Astrocyte (in vitro differentiated cells and primary cell): ENCODE measurements around the gene EFNB2. TPM values are rescaled to one million over a fixed set of nuclear protein-coding genes. Genes with fewer than 3 reads are reported as not detected.

Experiments used
- DNase-seq: peaks from one replicate; pipeline ENCODE4 v3.0.0-alpha.2; 2010; ENCODE audit warnings: low read depth
- FAIRE-seq: peaks from 2 replicates; lab custom pipeline; 2011; peaks lifted over from hg19 to GRCh38; lab: Jason Lieb, UNC
- H2AFZ ChIP-seq: 2 replicates; pipeline ENCODE4 v1.6.0; 2012; ENCODE audit warnings: low read depth, low read length, inconsistent platforms
- H3K27ac ChIP-seq: 2 replicates; pipeline ENCODE4 v1.5.1; 2011; ENCODE audit warnings: low read depth, low read length, inconsistent platforms
- H3K27me3 ChIP-seq: 2 replicates; pipeline ENCODE4 v1.6.0; 2011; ENCODE audit warnings: low read length, inconsistent platforms; ENCODE audit not compliant: insufficient read depth
- H3K36me3 ChIP-seq: 2 replicates; pipeline ENCODE4 v1.5.1; 2011; ENCODE audit warnings: low read length, inconsistent platforms; ENCODE audit not compliant: insufficient read depth
- H3K4me1 ChIP-seq: 2 replicates; pipeline ENCODE4 v1.5.1; 2011; ENCODE audit warnings: low read length, inconsistent platforms; ENCODE audit not compliant: insufficient read depth
- H3K4me2 ChIP-seq: 2 replicates; pipeline ENCODE4 v1.6.0; 2012; ENCODE audit warnings: low read length, inconsistent platforms
- H3K4me3 ChIP-seq: 2 replicates; pipeline ENCODE4 v1.5.1; 2011; ENCODE audit warnings: low read depth, mild to moderate bottlenecking, low read length, inconsistent platforms; ENCODE audit not compliant: insufficient read depth
- H3K79me2 ChIP-seq: 2 replicates; pipeline ENCODE4 v1.6.0; 2012; ENCODE audit warnings: mild to moderate bottlenecking, low read length, inconsistent platforms; ENCODE audit not compliant: insufficient read depth
- H3K9ac ChIP-seq: 2 replicates; pipeline ENCODE4 v1.6.0; 2012; ENCODE audit warnings: mild to moderate bottlenecking, low read length, inconsistent platforms
- H3K9me3 ChIP-seq: 2 replicates; pipeline ENCODE4 v1.5.1; 2012; ENCODE audit warnings: low read depth, mild to moderate bottlenecking, low read length, inconsistent platforms; ENCODE audit not compliant: insufficient read depth
- H4K20me1 ChIP-seq: 2 replicates; pipeline ENCODE4 v1.6.0; 2012; ENCODE audit warnings: low read length, inconsistent platforms; ENCODE audit not compliant: insufficient read depth
- H3K27ac Mint-ChIP-seq: one replicate; pipeline ENCODE4 v1.8.0; 2021; ENCODE audit warnings: mild to moderate bottlenecking, mixed read lengths; ENCODE audit not compliant: unreplicated experiment
- H3K27me3 Mint-ChIP-seq: one replicate; pipeline ENCODE4 v1.8.0; 2021; ENCODE audit warnings: low read depth, mixed read lengths; ENCODE audit not compliant: unreplicated experiment
- H3K36me3 Mint-ChIP-seq: one replicate; pipeline ENCODE4 v1.8.0; 2021; ENCODE audit warnings: low read depth, mixed read lengths; ENCODE audit not compliant: unreplicated experiment
- H3K4me1 Mint-ChIP-seq: one replicate; pipeline ENCODE4 v1.8.0; 2021; ENCODE audit warnings: low read depth, mixed read lengths; ENCODE audit not compliant: unreplicated experiment
- H3K4me3 Mint-ChIP-seq: one replicate; pipeline ENCODE4 v1.8.0; 2021; ENCODE audit warnings: mild to moderate bottlenecking, moderate library complexity, mixed read lengths; ENCODE audit not compliant: unreplicated experiment
- H3K9me3 Mint-ChIP-seq: one replicate; pipeline ENCODE4 v1.8.0; 2021; ENCODE audit warnings: mild to moderate bottlenecking, mixed read lengths; ENCODE audit not compliant: unreplicated experiment
- CTCF ChIP-seq: IDR thresholded peaks from 2 replicates; pipeline ENCODE4 v1.5.1; 2011; ENCODE audit warnings: low read depth, mild to moderate bottlenecking, inconsistent platforms, low read length, moderate library complexity; ENCODE audit not compliant: insufficient read depth
- EZH2 ChIP-seq: IDR thresholded peaks from 2 replicates; pipeline ENCODE4 v1.6.1; 2012; ENCODE audit warnings: mild to moderate bottlenecking, low read length, inconsistent platforms; ENCODE audit not compliant: insufficient read depth
- total RNA-seq: library from RNA; stranded (reverse); gene quantifications from 2 replicates; pipeline ENCODE4 v1.2.1, GENCODE V29; 2021

The EFNB2 gene
- total RNA-seq, 1 donor from 2014 or later = 93.2 TPM

- TF ChIP-seq EZH2 = no peak
- no peak for TF ChIP-seq CTCF
- Histone ChIP-seq H3K27me3 (no peaks in the 10 kb centered on the region), H3K4me3 (no peak overlapping the region), H3K27ac (peak overlapping the region; percentile 87), H3K9ac (peak overlapping the region; percentile 29), H4K20me1 (peaks cover 84% of the 10 kb centered on the region), H3K4me2 (peak overlapping the region; percentile 93), H3K79me2 (peaks cover 100% of the 10 kb centered on the region), H3K9me3 (no peaks in the 10 kb centered on the region), H3K36me3 (no peaks in the 10 kb centered on the region), H2AFZ (no peak overlapping the region), H3K4me1 (peaks cover 30% of the 10 kb centered on the region)
- DNase-seq = no peak
- H3K9me3 Mint-ChIP-seq = no peaks in the 10 kb centered on the region
- no peaks in the 10 kb centered on the region for H3K27me3 Mint-ChIP-seq
- H3K4me3 Mint-ChIP-seq = peak overlapping the region; percentile 96
- peak overlapping the region; percentile 82 for H3K27ac Mint-ChIP-seq
- H3K4me1 Mint-ChIP-seq = peaks cover 41% of the 10 kb centered on the region
- no peak for FAIRE-seq
- no peaks in the 10 kb centered on the region for H3K36me3 Mint-ChIP-seq
Measured at GRCh38 chr13:106529415-106530170, 5.9 kb downstream of the EFNB2 start.

GRCh38 chr13:106528718-106529414, 6.6 kb downstream of the EFNB2 start:
- peak overlapping the region; percentile 93 for H3K4me2 ChIP-seq
- DNase-seq = no peak
- peaks cover 34% of the 10 kb centered on the region for H3K4me1 ChIP-seq
- peak overlapping the region; percentile 29 for H3K9ac ChIP-seq
- peak overlapping the region; percentile 7 for H3K27ac ChIP-seq
- H3K36me3 Mint-ChIP-seq = no peaks in the 10 kb centered on the region
- H2AFZ ChIP-seq = no peak overlapping the region
- peak overlapping the region; percentile 82 for H3K27ac Mint-ChIP-seq
- H3K4me1 Mint-ChIP-seq = peaks cover 45% of the 10 kb centered on the region
- no peaks in the 10 kb centered on the region for H3K27me3 Mint-ChIP-seq
- no peaks in the 10 kb centered on the region for H3K9me3 Mint-ChIP-seq
- H3K4me3 Mint-ChIP-seq = peak overlapping the region; percentile 71
- no peak overlapping the region for H3K4me3 ChIP-seq
- peaks cover 89% of the 10 kb centered on the region for H4K20me1 ChIP-seq
- FAIRE-seq = no peak
- H3K79me2 ChIP-seq = peaks cover 100% of the 10 kb centered on the region
- TF ChIP-seq EZH2 (no peak), CTCF (no peak)
- no peaks in the 10 kb centered on the region for H3K9me3 ChIP-seq
- no peaks in the 10 kb centered on the region for H3K36me3 ChIP-seq
- H3K27me3 ChIP-seq = no peaks in the 10 kb centered on the region
